GM11168 (cell line): ENCODE data around the gene TNNI3K.
"Not testable (repeated sequence)": the region's sequence is repeated elsewhere in the genome, so short reads cannot be mapped to it uniquely, and the experiment has no call there.

Source experiments
- in situ Hi-C: fragments of 300-500 bp; cut with MboI; formaldehyde crosslinking; loops from one replicate; pipeline ENCODE4 v1.12.0; 2022; ENCODE audit warnings: low sequenced_read_pairs; ENCODE audit not compliant: unreplicated experiment

TNNI3K gene

GRCh38 chr1:74235153-74235552, at the start of gene TNNI3K:
Gene TNNI3K, plus strand, starts transcription at chr1:74235387. Its CDS starts 65 bp downstream, at chr1:74235452.
- in situ Hi-C loops, result no loop called here

- in situ Hi-C loops, result no loop called here
Observed at GRCh38 chr1:74193908-74194307, 41.3 kb upstream of the TNNI3K start.

- in situ Hi-C loops, result no loop called here
Observed at GRCh38 chr1:74195339-74195738, 39.8 kb upstream of the TNNI3K start.

- in situ Hi-C loops, result no loop called here
Observed at GRCh38 chr1:74197255-74197654, 37.9 kb upstream of the TNNI3K start.

- in situ Hi-C loops, result no loop called here
Observed at GRCh38 chr1:74197657-74198552, 37.3 kb upstream of the TNNI3K start, which contains the start of the genes FPGT and LRRIQ3. Gene FPGT, plus strand, starts transcription at chr1:74198242. Its CDS starts 37 bp downstream, at chr1:74198279. Gene LRRIQ3, minus strand, starts transcription at chr1:74198176. Its CDS starts 14,492 bp downstream, at chr1:74183684.

GRCh38 chr1:74199504-74199903, 35.7 kb upstream of the TNNI3K start:
- in situ Hi-C loops, result no loop called here

GRCh38 chr1:74205266-74205665, 29.9 kb upstream of the TNNI3K start:
- in situ Hi-C loops, result no loop called here

- in situ Hi-C loops, result no loop called here
Observed at GRCh38 chr1:74215229-74215628, 20.0 kb upstream of the TNNI3K start.

GRCh38 chr1:74222701-74223100, 12.5 kb upstream of the TNNI3K start:
- in situ Hi-C loops, result no loop called here

- in situ Hi-C loops, result no loop called here
Observed at GRCh38 chr1:74223453-74223852, 11.7 kb upstream of the TNNI3K start.

GRCh38 chr1:74236440-74236839, 1.3 kb downstream of the TNNI3K start:
- in situ Hi-C loops, result no loop called here

- in situ Hi-C loops, result no loop called here
Observed at GRCh38 chr1:74237035-74237434, 1.8 kb downstream of the TNNI3K start.

- in situ Hi-C loops, result no loop called here
Observed at GRCh38 chr1:74237787-74238186, 2.6 kb downstream of the TNNI3K start.

- in situ Hi-C loops, result no loop called here
Observed at GRCh38 chr1:74245168-74245772, 10.1 kb downstream of the TNNI3K start.

- in situ Hi-C loops, result no loop called here
Observed at GRCh38 chr1:74246315-74246714, 11.1 kb downstream of the TNNI3K start.

GRCh38 chr1:74247881-74248528, 12.8 kb downstream of the TNNI3K start:
- in situ Hi-C loops, result no loop called here

- in situ Hi-C loops, result not testable (repeated sequence)
Observed at GRCh38 chr1:74253243-74253824, 18.1 kb downstream of the TNNI3K start.

- in situ Hi-C loops, result no loop called here
Observed at GRCh38 chr1:74266001-74266400, 30.8 kb downstream of the TNNI3K start.

- in situ Hi-C loops, result no loop called here
Observed at GRCh38 chr1:74271503-74271902, 36.3 kb downstream of the TNNI3K start.

- in situ Hi-C loops, result no loop called here
Observed at GRCh38 chr1:74280642-74281396, 45.6 kb downstream of the TNNI3K start.
